WTC11 (cell line): ENCODE measurements around the gene ZDHHC8. TPM values are rescaled to one million over a fixed set of nuclear protein-coding genes. Genes with fewer than 3 reads are reported as not detected.

ENCODE experiments used
- ATAC-seq: fragments of 200-7000 bp; cut with Tn5 transposase; 2 replicates; pipeline ENCODE4 v1.10.0; 2021; ENCODE audit warnings: mild to moderate bottlenecking, moderate library complexity
- CTCF ChIA-PET: fragments of 300-600 bp; sonication (Branson Sonifier 250); formaldehyde crosslinking; loops from one replicate; lab custom pipeline; 2021; ENCODE audit warnings: antibody characterized with exemption; lab: Charles Lee
- POLR2A ChIA-PET: fragments of 350-600 bp; sonication (Branson Sonifier 250); formaldehyde crosslinking; loops from one replicate; lab custom pipeline; 2021; ENCODE audit warnings: antibody characterized with exemption; lab: Charles Lee
- DNase-seq: peaks from one replicate; pipeline ENCODE4 v3.0.0; 2021; ENCODE audit warnings: low spot score
- H3K27ac Mint-ChIP-seq: 2 replicates; pipeline ENCODE4 v1.8.0; 2021; ENCODE audit warnings: mixed read lengths
- H3K27me3 Mint-ChIP-seq: 2 replicates; pipeline ENCODE4 v1.8.0; 2021; ENCODE audit warnings: low read depth, mild to moderate bottlenecking, moderate library complexity, mixed read lengths
- H3K36me3 Mint-ChIP-seq: 2 replicates; pipeline ENCODE4 v1.8.0; 2021; ENCODE audit warnings: mixed read lengths
- H3K4me1 Mint-ChIP-seq: 2 replicates; pipeline ENCODE4 v1.8.0; 2022; ENCODE audit warnings: mixed read lengths
- H3K4me3 Mint-ChIP-seq: 2 replicates; pipeline ENCODE4 v1.8.0; 2021; ENCODE audit warnings: mild to moderate bottlenecking, moderate library complexity, mixed read lengths
- H3K9me3 Mint-ChIP-seq: 2 replicates; pipeline ENCODE4 v1.8.0; 2021; ENCODE audit warnings: mixed read lengths
- EMX1 ChIP-seq: fragments of 250-450 bp; sonication (Bioruptor Pico); IDR thresholded peaks from 2 replicates; pipeline ENCODE4 v1.8.0; 2021; ENCODE audit warnings: mild to moderate bottlenecking
- ESRRA ChIP-seq: sonication (generic); formaldehyde crosslinking; IDR thresholded peaks from 2 replicates; pipeline ENCODE4 v1.8.1; 2022; ENCODE audit warnings: mild to moderate bottlenecking, missing genetic modification reagents, borderline replicate concordance
- GTF2I ChIP-seq: fragments of 250-450 bp; sonication (Bioruptor Pico); conservative IDR thresholded peaks from 2 replicates; pipeline ENCODE4 v1.4.0; 2021; ENCODE audit warnings: mild to moderate bottlenecking
- JAZF1 ChIP-seq: fragments of 250-450 bp; sonication (Bioruptor Pico); IDR thresholded peaks from 2 replicates; pipeline ENCODE4 v1.9.0; 2021; ENCODE audit warnings: moderate library complexity, mild to moderate bottlenecking, inconsistent platforms
- JUN ChIP-seq: sonication (generic); formaldehyde crosslinking; IDR thresholded peaks from 2 replicates; pipeline ENCODE4 v1.8.0; 2023; ENCODE audit warnings: mild to moderate bottlenecking, missing genetic modification reagents
- MYBL2 ChIP-seq: sonication (generic); formaldehyde crosslinking; IDR thresholded peaks from 2 replicates; pipeline ENCODE4 v1.8.1; 2023; ENCODE audit warnings: mild to moderate bottlenecking, moderate library complexity, missing genetic modification reagents
- NFE2L1 ChIP-seq: sonication (generic); formaldehyde crosslinking; IDR thresholded peaks from 2 replicates; pipeline ENCODE4 v1.8.1; 2023; ENCODE audit warnings: missing genetic modification reagents
- NR1H2 ChIP-seq: sonication (generic); formaldehyde crosslinking; IDR thresholded peaks from 2 replicates; pipeline ENCODE4 v1.9.0; 2021; ENCODE audit warnings: mild to moderate bottlenecking, moderate library complexity, missing genetic modification reagents
- RELA ChIP-seq: sonication (generic); formaldehyde crosslinking; IDR thresholded peaks from 2 replicates; pipeline ENCODE4 v1.8.1; 2022; ENCODE audit warnings: missing genetic modification reagents, mild to moderate bottlenecking, borderline replicate concordance
- ZNF121 ChIP-seq: sonication (generic); formaldehyde crosslinking; IDR thresholded peaks from 2 replicates; pipeline ENCODE4 v1.8.0; 2023; ENCODE audit warnings: missing genetic modification reagents
- ZNF416 ChIP-seq: fragments of 250-450 bp; sonication (Bioruptor Pico); IDR thresholded peaks from 2 replicates; pipeline ENCODE4 v1.9.0; 2021; ENCODE audit warnings: mild to moderate bottlenecking, inconsistent platforms
- total RNA-seq: library from RNA; stranded (reverse); gene quantifications from 3 replicates; pipeline ENCODE4 v1.2.3, GENCODE V29; 2021
- TF ChIP-seq, protein P1 (sequence below): fragments of 200-600 bp; IDR thresholded peaks from 2 replicates; pipeline ENCODE4 v1.8.0; 2022; ENCODE audit warnings: antibody characterized with exemption
- TF ChIP-seq, protein P2 (sequence below): sonication (generic); formaldehyde crosslinking; IDR thresholded peaks from 2 replicates; pipeline ENCODE4 v1.8.0; 2023; ENCODE audit warnings: missing genetic modification reagents
- TF ChIP-seq, protein P3 (sequence below): fragments of 250-450 bp; sonication (Bioruptor Pico); conservative IDR thresholded peaks from 2 replicates; pipeline ENCODE4 v1.9.0; 2021; ENCODE audit warnings: mild to moderate bottlenecking
- TF ChIP-seq, protein P4 (sequence below): sonication (generic); formaldehyde crosslinking; IDR thresholded peaks from 2 replicates; pipeline ENCODE4 v1.8.1; 2022; ENCODE audit warnings: low read depth, mild to moderate bottlenecking, moderate library complexity, missing genetic modification reagents, borderline replicate concordance
- TF ChIP-seq, protein P5 (sequence below): sonication (generic); formaldehyde crosslinking; IDR thresholded peaks from 2 replicates; pipeline ENCODE4 v1.8.1; 2023; ENCODE audit warnings: mild to moderate bottlenecking, missing genetic modification reagents, moderate library complexity
- TF ChIP-seq, protein P6 (sequence below): fragments of 250-450 bp; sonication (Bioruptor Pico); IDR thresholded peaks from 2 replicates; pipeline ENCODE4 v1.9.0; 2021; ENCODE audit warnings: mild to moderate bottlenecking

Gene ZDHHC8
- total RNA-seq, 1 experiment from 2014 or later = 79.7 TPM

DNA sequence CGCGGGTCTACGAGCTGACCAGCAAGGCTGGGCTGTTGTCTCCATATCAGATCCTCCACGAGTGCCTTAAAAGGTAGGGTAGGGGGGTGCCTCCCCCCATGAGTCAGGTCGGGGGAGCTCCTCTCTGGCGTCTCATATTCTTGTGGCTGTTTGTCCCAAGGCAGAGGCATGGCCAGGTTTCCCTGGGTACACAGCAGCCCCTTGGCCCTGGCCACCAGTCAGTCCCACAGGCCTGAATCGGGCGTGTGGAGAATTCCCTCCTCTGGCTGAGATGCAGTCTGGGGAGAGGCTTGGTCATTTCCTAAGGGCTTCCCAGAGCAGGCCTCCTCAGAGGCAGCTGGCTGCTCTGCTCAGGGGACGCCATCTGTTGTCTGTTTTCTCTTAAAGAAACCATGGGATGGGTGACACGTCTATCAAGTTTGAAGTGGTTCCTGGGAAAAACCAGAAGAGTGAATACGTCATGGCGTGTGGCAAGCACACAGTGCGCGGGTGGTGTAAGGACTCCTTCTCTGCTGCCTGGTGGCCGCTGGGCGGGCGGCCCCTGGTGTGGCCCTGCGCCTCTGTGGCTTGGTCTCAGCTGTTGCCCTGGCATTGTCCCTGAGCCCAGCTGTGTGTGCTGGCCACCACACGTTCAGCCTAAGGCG lies 25.3 kb upstream of the ZDHHC8 start (continued):
- no peak for TF ChIP-seq MYBL2 (CRISPR knock-in tag)

DNA sequence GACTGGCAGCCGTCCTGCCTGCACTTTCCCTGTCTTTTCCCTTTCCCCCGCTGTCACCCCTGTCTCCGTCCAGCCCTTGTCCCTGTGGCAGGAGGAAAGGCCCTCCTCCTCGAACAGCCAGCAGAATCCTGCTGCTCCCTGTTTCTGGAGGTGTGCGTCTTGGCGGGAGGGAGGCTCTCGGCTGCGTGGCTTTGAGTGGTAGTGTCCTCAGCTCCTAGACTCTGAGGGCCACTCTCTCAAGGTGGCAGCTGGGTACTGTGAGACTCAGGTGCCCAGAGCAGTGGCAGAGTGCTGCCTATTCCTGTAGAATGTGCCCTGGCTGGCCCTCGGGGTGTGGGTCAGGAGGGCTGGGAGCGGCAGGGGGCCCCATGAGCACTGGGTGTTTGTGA lies 24.8 kb upstream of the ZDHHC8 start:
- Mint-ChIP-seq H3K4me3 (no peak overlapping the region), H3K27ac (no peak overlapping the region), H3K27me3 (no peaks in the 10 kb centered on the region), H3K4me1 (no peaks in the 10 kb centered on the region), H3K9me3 (no peaks in the 10 kb centered on the region), H3K36me3 (peaks cover 75% of the 10 kb centered on the region)
- ChIA-PET CTCF (interaction anchor here (1.2 kb wide), 1 partner anchor 377 kb away, joined by 3 read pairs; no protein-coding TSS in a partner anchor), POLR2A (no interaction called here)
- DNase-seq (no peak), ATAC-seq (no peak)
- TF ChIP-seq JUN (CRISPR knock-in tag) (no peak), NR1H2 (CRISPR knock-in tag) (no peak), GTF2I (no peak), NFE2L1 (CRISPR knock-in tag) (no peak), ZNF416 (no peak)
- TF ChIP-seq, protein P1, sequence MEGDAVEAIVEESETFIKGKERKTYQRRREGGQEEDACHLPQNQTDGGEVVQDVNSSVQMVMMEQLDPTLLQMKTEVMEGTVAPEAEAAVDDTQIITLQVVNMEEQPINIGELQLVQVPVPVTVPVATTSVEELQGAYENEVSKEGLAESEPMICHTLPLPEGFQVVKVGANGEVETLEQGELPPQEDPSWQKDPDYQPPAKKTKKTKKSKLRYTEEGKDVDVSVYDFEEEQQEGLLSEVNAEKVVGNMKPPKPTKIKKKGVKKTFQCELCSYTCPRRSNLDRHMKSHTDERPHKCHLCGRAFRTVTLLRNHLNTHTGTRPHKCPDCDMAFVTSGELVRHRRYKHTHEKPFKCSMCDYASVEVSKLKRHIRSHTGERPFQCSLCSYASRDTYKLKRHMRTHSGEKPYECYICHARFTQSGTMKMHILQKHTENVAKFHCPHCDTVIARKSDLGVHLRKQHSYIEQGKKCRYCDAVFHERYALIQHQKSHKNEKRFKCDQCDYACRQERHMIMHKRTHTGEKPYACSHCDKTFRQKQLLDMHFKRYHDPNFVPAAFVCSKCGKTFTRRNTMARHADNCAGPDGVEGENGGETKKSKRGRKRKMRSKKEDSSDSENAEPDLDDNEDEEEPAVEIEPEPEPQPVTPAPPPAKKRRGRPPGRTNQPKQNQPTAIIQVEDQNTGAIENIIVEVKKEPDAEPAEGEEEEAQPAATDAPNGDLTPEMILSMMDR = no peak

DNA sequence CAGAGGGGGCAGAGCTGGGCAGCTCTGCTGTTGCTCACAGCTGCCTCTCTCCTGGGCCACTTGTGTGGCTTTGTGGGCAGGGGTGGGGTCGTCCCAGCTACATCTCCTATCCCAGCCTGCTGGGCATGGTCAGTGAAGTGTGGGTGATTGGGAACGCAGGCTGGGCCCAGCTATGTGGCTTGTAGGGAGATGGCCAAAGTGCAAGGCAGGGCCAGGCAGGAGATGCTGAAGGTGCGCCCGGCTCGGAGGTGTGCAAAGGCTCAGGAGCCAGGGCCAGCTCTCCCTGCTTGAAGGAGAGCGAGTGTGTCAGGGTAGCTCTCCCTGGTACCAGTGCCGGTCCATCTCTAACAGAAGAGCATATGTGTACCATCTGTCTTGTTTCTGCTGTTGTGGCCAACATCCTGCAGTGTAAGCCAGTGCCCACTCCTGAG lies 24.1 kb upstream of the ZDHHC8 start:
- Mint-ChIP-seq H3K4me1 (no peaks in the 10 kb centered on the region), H3K9me3 (no peaks in the 10 kb centered on the region), H3K36me3 (peaks cover 69% of the 10 kb centered on the region), H3K27ac (no peak overlapping the region), H3K4me3 (no peak overlapping the region), H3K27me3 (no peaks in the 10 kb centered on the region)
- DNase-seq (no peak), ATAC-seq (no peak)
- CTCF ChIA-PET = interaction anchor here (1.2 kb wide), 1 partner anchor 377 kb away, joined by 3 read pairs; no protein-coding TSS in a partner anchor
- TF ChIP-seq EMX1 = no peak
- no peak for TF ChIP-seq JAZF1 (CRISPR knock-in tag)
- TF ChIP-seq, protein P2, sequence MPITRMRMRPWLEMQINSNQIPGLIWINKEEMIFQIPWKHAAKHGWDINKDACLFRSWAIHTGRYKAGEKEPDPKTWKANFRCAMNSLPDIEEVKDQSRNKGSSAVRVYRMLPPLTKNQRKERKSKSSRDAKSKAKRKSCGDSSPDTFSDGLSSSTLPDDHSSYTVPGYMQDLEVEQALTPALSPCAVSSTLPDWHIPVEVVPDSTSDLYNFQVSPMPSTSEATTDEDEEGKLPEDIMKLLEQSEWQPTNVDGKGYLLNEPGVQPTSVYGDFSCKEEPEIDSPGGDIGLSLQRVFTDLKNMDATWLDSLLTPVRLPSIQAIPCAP (CRISPR knock-in tag) = no peak
- TF ChIP-seq, protein P3, sequence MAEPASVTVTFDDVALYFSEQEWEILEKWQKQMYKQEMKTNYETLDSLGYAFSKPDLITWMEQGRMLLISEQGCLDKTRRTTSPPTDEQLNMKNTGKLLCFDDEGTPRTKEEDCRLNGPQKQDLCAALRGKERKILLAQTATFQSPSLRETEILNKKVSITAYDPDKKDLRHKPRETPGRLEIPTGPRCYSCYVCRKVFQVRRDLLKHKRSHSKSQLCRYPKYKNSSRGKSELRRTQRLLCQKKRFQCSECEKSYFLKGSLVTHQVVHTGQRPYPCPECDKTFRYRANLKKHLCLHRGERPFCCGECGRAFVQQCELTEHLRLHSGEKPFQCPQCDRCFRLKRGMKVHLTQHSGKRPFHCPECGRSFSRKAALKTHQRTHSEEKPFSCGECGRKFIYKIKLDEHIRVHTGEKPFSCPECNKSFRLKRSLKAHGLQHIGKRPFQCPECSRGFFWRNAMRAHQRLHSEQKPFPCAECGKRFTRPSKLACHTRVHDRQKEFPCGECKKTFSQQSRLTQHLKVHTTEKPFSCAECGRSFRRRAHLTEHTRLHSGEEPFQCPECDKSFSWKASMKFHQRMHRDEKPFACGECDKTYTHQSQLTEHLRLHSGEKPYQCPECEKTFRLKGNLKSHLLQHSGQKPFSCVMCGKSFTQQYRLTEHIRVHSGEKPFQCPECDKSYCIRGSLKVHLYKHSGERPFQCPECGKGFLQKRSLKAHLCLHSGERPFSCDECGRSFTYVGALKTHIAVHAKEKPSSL = no peak
- TF ChIP-seq, protein P4, sequence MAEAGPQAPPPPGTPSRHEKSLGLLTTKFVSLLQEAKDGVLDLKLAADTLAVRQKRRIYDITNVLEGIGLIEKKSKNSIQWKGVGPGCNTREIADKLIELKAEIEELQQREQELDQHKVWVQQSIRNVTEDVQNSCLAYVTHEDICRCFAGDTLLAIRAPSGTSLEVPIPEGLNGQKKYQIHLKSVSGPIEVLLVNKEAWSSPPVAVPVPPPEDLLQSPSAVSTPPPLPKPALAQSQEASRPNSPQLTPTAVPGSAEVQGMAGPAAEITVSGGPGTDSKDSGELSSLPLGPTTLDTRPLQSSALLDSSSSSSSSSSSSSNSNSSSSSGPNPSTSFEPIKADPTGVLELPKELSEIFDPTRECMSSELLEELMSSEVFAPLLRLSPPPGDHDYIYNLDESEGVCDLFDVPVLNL (CRISPR knock-in tag) = no peak
- no peak for TF ChIP-seq ESRRA (CRISPR knock-in tag)
- TF ChIP-seq RELA (CRISPR knock-in tag) = no peak
- no peak for TF ChIP-seq ZNF121 (CRISPR knock-in tag)
- TF ChIP-seq, protein P5, sequence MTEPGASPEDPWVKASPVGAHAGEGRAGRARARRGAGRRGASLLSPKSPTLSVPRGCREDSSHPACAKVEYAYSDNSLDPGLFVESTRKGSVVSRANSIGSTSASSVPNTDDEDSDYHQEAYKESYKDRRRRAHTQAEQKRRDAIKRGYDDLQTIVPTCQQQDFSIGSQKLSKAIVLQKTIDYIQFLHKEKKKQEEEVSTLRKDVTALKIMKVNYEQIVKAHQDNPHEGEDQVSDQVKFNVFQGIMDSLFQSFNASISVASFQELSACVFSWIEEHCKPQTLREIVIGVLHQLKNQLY (CRISPR knock-in tag) = no peak
- TF ChIP-seq, protein P6, sequence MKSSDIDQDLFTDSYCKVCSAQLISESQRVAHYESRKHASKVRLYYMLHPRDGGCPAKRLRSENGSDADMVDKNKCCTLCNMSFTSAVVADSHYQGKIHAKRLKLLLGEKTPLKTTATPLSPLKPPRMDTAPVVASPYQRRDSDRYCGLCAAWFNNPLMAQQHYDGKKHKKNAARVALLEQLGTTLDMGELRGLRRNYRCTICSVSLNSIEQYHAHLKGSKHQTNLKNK (CRISPR knock-in tag) = no peak
- POLR2A ChIA-PET = no interaction called here
